ENCODE measurements around the gene PCDHB12. TPM values are rescaled to one million over a fixed set of nuclear protein-coding genes. Genes with fewer than 3 reads are reported as not detected.
"Not testable (repeated sequence)": the region's sequence is repeated elsewhere in the genome, so short reads cannot be mapped to it uniquely, and the experiment has no call there.

PCDHB12 gene
- not detected for total RNA-seq

DNA sequence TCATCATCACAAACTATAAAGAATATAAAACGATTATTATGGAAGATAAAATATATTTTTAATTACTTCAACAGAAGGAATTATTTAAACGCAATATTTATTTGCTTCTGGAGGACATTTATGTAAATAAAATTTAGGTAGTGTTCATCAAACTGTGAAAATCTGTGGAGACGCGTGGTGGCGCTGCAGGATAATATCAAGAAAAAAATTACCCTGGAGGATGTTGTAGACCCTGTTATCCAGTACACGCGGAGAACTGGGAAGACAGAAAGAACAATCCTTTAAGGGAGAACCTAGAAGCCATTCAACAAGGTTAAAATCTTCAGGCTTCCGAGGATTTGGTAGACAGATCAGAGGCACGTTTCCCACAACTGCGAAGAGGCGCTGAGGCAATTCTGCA, at the start of gene PCDHB12:
Gene PCDHB12 (plus strand): TSS at position 242 of the 400 bp plus-strand sequence. CDS start 189 bp downstream, outside the sequence.
- Mint-ChIP-seq H3K27me3 (peaks cover 14 to 37% of the 10 kb centered on the region in 2 donors), H3K9me3 (no peaks in the 10 kb centered on the region), H3K4me1 (ENCODE audit: low read depth in 2 of 2) (no peaks in the 10 kb centered on the region), H3K36me3 (no peaks in the 10 kb centered on the region), H3K4me3 (no peak within 1 kb of the TSS), H3K27ac (no peak within 1 kb of the TSS)
- no peak for DNase-seq (ENCODE audit: low spot score)
- no peak for ATAC-seq

DNA sequence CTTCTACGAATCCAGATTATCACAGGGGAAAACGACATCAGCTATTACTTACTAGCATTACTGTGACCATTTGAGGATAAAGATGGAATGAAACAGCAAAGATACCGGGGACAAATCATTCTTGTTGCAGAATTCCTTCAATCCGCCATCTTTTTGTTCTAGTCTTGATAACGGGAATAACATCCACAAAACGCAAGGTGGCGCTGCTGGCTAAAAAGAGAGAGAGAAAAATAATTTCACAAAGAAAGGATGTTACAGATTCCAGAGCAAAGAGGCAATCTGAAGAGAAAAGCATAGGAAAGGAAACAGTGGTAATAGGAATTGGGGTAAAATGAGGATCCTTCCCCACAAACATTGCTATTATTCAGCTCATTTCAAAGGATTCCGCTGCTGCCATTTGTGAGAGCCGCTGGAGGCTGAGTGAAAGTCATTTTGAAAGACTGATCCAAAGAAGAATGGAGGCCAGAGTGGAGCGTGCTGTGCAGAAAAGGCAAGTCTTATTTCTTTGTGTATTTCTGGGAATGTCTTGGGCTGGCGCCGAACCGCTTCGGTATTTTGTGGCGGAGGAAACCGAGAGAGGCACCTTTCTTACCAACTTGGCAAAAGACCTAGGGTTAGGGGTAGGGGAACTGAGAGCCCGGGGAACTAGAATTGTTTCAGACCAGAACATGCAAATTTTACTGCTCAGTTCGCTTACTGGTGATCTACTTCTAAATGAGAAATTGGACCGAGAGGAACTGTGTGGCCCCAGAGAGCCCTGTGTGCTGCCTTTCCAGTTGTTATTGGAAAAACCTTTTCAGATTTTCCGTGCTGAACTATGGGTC, 35.9 kb upstream of the PCDHB12 start, which contains the start of gene PCDHB7:
Gene PCDHB7 (plus strand): TSS at position 264 of the 824 bp plus-strand sequence. CDS start 192 bp downstream, at position 456.
- DNase-seq (ENCODE audit: low spot score): no peak
- peaks cover 11 to 35% of the 10 kb centered on the region in 2 donors for H3K27me3 Mint-ChIP-seq
- H3K4me1 Mint-ChIP-seq (ENCODE audit: low read depth in 2 of 2): no peaks in the 10 kb centered on the region
- H3K36me3 Mint-ChIP-seq: peaks cover 11% of the 10 kb centered on the region
- peaks cover 8% of the 10 kb centered on the region for H3K9me3 Mint-ChIP-seq
- H3K27ac Mint-ChIP-seq: no peak within 1 kb of the TSS
- no peak for ATAC-seq
- no peak within 1 kb of the TSS for H3K4me3 Mint-ChIP-seq

DNA sequence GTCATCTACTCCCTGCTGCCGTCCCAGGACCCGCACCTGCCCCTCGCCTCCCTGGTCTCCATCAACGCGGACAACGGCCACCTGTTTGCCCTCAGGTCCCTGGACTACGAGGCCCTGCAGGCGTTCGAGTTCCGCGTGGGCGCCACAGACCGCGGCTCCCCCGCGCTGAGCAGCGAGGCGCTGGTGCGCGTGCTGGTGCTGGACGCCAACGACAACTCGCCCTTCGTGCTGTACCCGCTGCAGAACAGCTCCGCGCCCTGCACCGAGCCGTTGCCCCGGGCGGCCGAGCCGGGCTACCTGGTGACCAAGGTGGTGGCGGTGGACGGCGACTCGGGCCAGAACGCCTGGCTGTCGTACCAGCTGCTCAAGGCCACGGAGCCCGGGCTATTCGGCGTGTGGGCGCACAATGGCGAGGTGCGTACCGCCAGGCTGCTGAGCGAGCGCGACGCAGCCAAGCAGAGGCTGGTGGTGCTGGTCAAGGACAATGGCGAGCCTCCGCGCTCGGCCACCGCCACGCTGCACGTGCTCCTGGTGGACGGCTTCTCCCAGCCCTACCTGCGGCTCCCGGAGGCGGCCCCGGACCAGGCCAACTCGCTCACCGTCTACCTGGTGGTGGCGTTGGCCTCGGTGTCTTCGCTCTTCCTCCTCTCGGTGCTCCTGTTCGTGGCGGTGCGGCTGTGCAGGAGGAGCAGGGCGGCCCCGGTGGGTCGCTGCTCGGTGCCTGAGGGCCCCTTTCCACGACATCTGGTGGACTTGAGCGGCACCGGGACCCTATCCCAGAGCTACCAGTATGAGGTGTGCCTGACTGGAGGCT, 34.0 kb upstream of the PCDHB12 start:
- not testable (repeated sequence) for H3K27ac Mint-ChIP-seq; H3K4me3 Mint-ChIP-seq; H3K9me3 Mint-ChIP-seq; ATAC-seq; H3K36me3 Mint-ChIP-seq; H3K4me1 Mint-ChIP-seq (ENCODE audit: low read depth in 2 of 2); DNase-seq (ENCODE audit: low spot score)
- peaks cover 6 to 22% of the 10 kb centered on the region in 2 donors for H3K27me3 Mint-ChIP-seq

DNA sequence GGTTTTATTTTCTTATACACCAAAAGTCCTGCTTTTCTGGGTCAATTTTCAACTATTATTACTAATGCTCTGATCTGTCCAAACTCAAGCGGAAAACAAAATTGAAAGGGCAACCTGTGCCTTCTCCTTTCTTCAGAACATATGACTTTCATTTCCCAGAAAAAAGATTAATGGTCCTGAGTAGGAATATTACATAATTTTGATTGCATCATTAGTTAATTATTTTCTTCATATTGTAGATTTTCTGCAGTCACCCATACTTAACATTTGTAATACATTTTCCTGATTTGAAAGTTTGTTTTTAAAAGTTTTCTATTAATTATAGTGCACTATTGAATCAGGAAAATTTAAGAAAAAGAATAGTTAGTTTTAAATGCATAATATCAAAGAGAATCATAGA, 32.6 kb upstream of the PCDHB12 start:
- Mint-ChIP-seq H3K36me3 (peaks cover 6% of the 10 kb centered on the region), H3K27me3 (peaks cover 6 to 9% of the 10 kb centered on the region in 2 donors), H3K9me3 (no peaks in the 10 kb centered on the region), H3K4me1 (ENCODE audit: low read depth in 2 of 2) (no peaks in the 10 kb centered on the region), H3K4me3 (no peak overlapping the region), H3K27ac (no peak overlapping the region)
- DNase-seq (ENCODE audit: low spot score): no peak
- ATAC-seq: no peak

DNA sequence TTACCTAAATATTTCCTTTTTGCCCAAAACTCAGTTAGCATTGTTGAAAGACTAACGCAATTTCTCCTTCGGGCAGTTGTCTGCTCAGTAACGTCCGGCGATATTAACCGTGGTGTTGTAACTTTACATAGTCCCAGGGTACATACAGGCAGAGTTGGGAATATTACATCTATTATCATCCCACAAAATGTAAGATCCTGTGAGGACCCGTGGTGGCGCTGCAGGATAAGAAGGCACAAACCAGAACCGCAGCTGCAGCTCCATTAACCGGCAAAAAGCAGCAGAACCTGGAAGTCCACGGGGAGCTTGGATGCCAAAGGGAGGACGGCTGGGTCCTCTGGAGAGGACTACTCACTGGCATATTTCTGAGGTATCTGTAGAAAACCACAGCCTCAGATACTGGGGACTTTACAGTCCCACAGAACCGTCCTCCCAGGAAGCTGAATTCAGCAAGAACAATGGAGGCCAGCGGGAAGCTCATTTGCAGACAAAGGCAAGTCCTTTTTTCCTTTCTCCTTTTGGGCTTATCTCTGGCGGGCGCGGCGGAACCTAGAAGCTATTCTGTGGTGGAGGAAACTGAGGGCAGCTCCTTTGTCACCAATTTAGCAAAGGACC, 30.8 kb upstream of the PCDHB12 start, which contains the start of gene PCDHB8:
Gene PCDHB8 (plus strand): TSS at position 214 of the 615 bp plus-strand sequence. CDS start 245 bp downstream, at position 459.
- ATAC-seq; H3K4me3 Mint-ChIP-seq; DNase-seq (ENCODE audit: low spot score); H3K27ac Mint-ChIP-seq; H3K4me1 Mint-ChIP-seq (ENCODE audit: low read depth in 2 of 2); H3K9me3 Mint-ChIP-seq; H3K36me3 Mint-ChIP-seq: not testable (repeated sequence)
- H3K27me3 Mint-ChIP-seq: peaks cover 10 to 11% of the 10 kb centered on the region in 2 donors

DNA sequence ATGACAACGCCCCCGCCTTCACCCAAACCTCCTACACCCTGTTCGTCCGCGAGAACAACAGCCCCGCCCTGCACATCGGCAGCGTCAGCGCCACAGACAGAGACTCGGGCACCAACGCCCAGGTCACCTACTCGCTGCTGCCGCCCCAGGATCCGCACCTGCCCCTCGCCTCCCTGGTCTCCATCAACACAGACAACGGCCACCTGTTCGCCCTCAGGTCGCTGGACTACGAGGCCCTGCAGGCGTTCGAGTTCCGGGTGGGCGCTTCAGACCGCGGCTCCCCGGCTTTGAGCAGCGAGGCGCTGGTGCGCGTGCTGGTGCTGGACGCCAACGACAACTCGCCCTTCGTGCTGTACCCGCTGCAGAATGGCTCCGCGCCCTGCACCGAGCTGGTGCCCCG, 29.1 kb upstream of the PCDHB12 start:
- not testable (repeated sequence) for H3K36me3 Mint-ChIP-seq; DNase-seq (ENCODE audit: low spot score); H3K4me3 Mint-ChIP-seq; H3K4me1 Mint-ChIP-seq (ENCODE audit: low read depth in 2 of 2); H3K27ac Mint-ChIP-seq; ATAC-seq; H3K9me3 Mint-ChIP-seq
- H3K27me3 Mint-ChIP-seq: peaks cover 9 to 11% of the 10 kb centered on the region in 2 donors

DNA sequence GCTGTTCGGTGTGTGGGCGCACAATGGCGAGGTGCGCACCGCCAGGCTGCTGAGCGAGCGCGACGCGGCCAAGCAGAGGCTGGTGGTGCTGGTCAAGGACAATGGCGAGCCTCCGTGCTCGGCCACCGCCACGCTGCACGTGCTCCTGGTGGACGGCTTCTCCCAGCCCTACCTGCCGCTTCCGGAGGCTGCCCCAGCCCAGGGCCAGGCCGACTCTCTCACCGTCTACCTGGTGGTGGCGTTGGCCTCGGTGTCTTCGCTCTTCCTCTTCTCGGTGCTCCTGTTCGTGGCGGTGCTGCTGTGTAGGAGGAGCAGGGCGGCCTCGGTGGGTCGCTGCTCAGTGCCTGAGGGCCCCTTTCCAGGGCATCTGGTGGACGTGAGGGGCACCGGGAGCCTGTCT, 28.6 kb upstream of the PCDHB12 start:
- not testable (repeated sequence) for H3K4me1 Mint-ChIP-seq (ENCODE audit: low read depth in 2 of 2); H3K4me3 Mint-ChIP-seq; H3K27ac Mint-ChIP-seq; H3K36me3 Mint-ChIP-seq; ATAC-seq; H3K9me3 Mint-ChIP-seq; DNase-seq (ENCODE audit: low spot score)
- peaks cover 13 to 15% of the 10 kb centered on the region in 2 donors for H3K27me3 Mint-ChIP-seq

DNA sequence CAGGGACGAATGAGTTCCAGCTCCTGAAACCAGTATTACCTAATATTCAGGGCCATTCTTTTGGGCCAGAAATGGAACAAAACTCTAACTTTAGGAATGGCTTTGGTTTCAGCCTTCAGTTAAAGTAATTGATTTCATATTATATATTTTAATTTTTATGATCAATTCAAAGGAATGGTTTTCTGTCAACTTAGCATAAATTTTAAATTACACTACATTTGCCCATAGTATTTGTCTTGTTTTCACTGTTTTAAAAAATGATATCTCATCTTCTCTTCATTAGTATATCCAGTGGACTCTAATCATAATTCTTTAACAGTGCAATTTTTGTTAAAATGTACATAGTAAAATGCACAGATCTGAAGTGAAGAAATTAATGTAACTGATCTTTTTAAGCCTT, 28.2 kb upstream of the PCDHB12 start:
- Mint-ChIP-seq H3K27me3 (peaks cover 16% of the 10 kb centered on the region in 2 donors), H3K27ac (no peak overlapping the region), H3K9me3 (peaks cover 3% of the 10 kb centered on the region), H3K4me3 (no peak overlapping the region), H3K36me3 (peaks cover 12% of the 10 kb centered on the region), H3K4me1 (ENCODE audit: low read depth in 2 of 2) (peaks cover 0 to 3% of the 10 kb centered on the region in 2 donors)
- ATAC-seq: no peak
- no peak for DNase-seq (ENCODE audit: low spot score)

DNA sequence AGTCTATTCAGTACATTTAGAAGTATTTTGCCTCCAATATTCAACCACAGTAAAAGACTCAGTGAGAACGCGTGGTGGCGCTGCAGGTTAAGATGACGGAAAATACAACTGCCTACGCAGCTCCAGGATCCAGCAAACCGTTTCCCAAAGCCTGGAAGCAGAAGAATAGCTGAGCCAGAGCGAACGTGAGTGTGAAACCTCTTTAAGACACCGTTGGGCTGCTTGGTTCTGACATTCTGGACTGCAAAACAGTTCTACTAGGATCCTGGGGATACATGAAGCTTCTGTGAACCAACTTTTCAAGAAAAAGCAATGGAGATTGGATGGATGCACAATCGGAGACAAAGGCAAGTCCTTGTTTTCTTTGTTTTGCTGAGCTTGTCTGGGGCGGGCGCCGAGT, 26.3 kb upstream of the PCDHB12 start, which contains the start of gene PCDHB16:
Gene PCDHB16 (plus strand): TSS at position 140 of the 400 bp plus-strand sequence. CDS start 173 bp downstream, at position 313.
- no peak for ATAC-seq
- peaks cover 3 to 6% of the 10 kb centered on the region in 2 donors for H3K4me1 Mint-ChIP-seq (ENCODE audit: low read depth in 2 of 2)
- DNase-seq (ENCODE audit: low spot score): no peak
- peaks cover 20% of the 10 kb centered on the region for H3K36me3 Mint-ChIP-seq
- H3K4me3 Mint-ChIP-seq: no peak within 1 kb of the TSS
- H3K27me3 Mint-ChIP-seq: peaks cover 16 to 30% of the 10 kb centered on the region in 2 donors
- no peak within 1 kb of the TSS for H3K27ac Mint-ChIP-seq
- peaks cover 3% of the 10 kb centered on the region for H3K9me3 Mint-ChIP-seq

DNA sequence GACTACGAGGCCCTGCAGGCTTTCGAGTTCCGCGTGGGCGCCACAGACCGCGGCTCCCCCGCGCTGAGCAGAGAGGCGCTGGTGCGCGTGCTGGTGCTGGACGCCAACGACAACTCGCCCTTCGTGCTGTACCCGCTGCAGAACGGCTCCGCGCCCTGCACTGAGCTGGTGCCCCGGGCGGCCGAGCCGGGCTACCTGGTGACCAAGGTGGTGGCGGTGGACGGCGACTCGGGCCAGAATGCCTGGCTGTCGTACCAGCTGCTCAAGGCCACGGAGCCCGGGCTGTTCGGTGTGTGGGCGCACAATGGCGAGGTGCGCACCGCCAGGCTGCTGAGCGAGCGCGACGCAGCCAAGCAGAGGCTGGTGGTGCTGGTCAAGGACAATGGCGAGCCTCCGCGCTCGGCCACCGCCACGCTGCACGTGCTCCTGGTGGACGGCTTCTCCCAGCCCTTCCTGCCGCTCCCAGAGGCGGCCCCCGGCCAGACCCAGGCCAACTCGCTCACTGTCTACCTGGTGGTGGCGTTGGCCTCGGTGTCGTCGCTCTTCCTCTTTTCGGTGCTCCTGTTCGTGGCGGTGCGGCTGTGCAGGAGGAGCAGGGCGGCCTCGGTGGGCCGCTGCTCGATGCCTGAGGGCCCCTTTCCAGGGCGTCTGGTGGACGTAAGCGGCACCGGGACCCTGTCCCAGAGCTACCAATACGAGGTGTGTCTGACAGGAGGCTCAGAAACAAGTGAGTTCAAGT, 24.2 kb upstream of the PCDHB12 start:
- H3K27ac Mint-ChIP-seq; ATAC-seq; H3K9me3 Mint-ChIP-seq; H3K4me1 Mint-ChIP-seq (ENCODE audit: low read depth in 2 of 2); H3K4me3 Mint-ChIP-seq; DNase-seq (ENCODE audit: low spot score): not testable (repeated sequence)
- Mint-ChIP-seq H3K36me3 (peaks cover 31% of the 10 kb centered on the region), H3K27me3 (peaks cover 22 to 43% of the 10 kb centered on the region in 2 donors)

DNA sequence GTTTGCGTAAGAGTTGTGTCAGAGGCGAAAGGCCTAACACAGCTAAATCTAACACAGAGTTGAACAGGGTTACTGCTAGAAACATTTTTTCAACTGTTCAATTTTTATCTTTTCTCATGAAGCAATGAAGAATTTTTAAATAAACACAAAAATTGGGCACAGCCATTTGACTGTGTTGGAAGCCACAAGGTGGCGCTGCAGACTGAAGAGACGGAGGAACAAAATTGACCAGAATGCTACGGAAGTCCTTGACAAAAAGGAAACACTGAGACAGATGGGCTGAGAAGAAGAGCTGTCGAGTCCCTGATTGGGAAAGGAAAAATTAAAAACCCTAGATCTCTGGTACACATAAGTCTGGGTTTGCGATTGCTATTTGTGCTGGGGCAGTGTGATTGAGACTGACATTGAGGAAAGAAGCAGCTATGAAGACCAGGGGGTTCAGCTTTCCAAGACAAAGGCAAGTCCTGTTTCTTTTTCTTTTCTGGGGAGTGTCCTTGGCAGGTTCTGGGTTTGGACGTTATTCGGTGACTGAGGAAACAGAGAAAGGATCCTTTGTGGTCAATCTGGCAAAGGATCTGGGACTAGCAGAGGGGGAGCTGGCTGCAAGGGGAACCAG, 21.5 kb upstream of the PCDHB12 start, which contains the start of gene PCDHB9:
Gene PCDHB9 (plus strand): TSS at position 265 of the 616 bp plus-strand sequence. CDS start 158 bp downstream, at position 423.
- Mint-ChIP-seq H3K9me3 (peaks cover 6% of the 10 kb centered on the region), H3K27me3 (peaks cover 24 to 42% of the 10 kb centered on the region in 2 donors), H3K4me1 (ENCODE audit: low read depth in 2 of 2) (peaks cover 5 to 6% of the 10 kb centered on the region in 2 donors), H3K27ac (no peak within 1 kb of the TSS), H3K36me3 (peaks cover 31% of the 10 kb centered on the region), H3K4me3 (peak within 1 kb of the TSS; percentile 44)
- DNase-seq (ENCODE audit: low spot score) (no peak), ATAC-seq (no peak)

DNA sequence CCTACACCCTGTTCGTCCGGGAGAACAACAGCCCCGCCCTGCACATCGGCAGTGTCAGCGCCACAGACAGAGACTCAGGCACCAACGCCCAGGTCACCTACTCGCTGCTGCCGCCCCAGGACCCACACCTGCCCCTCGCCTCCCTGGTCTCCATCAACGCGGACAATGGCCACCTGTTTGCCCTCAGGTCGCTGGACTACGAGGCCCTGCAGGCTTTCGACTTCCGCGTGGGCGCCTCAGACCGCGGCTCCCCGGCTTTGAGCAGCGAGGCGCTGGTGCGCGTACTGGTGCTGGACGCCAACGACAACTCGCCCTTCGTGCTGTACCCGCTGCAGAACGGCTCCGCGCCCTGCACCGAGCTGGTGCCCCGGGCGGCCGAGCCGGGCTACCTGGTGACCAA, 19.8 kb upstream of the PCDHB12 start:
- not testable (repeated sequence) for H3K4me3 Mint-ChIP-seq; ATAC-seq; H3K9me3 Mint-ChIP-seq; H3K4me1 Mint-ChIP-seq (ENCODE audit: low read depth in 2 of 2); DNase-seq (ENCODE audit: low spot score); H3K27ac Mint-ChIP-seq
- Mint-ChIP-seq H3K27me3 (peaks cover 20 to 44% of the 10 kb centered on the region in 2 donors), H3K36me3 (peaks cover 26% of the 10 kb centered on the region)
